HEK293T (cell line): ENCODE results near the gene SUGCT.

ENCODE experiments used
- ELF4 ChIP-seq: fragments of 450-650 bp; IDR thresholded peaks from 2 replicates; pipeline ENCODE4 v1.6.1; 2017; ENCODE audit warnings: antibody characterized with exemption
- FOXK2 ChIP-seq: fragments of 450-650 bp; IDR thresholded peaks from 2 replicates; pipeline ENCODE4 v1.6.1; 2016; ENCODE audit warnings: mild to moderate bottlenecking
- FOXM1 ChIP-seq: fragments of 450-650 bp; IDR thresholded peaks from 2 replicates; pipeline ENCODE4 v1.6.1; 2017; ENCODE audit warnings: mild to moderate bottlenecking, borderline replicate concordance
- HDGF ChIP-seq: fragments of 450-650 bp; IDR thresholded peaks from 2 replicates; pipeline ENCODE4 v1.6.1; 2017; ENCODE audit warnings: antibody characterized with exemption, borderline replicate concordance

DNA sequence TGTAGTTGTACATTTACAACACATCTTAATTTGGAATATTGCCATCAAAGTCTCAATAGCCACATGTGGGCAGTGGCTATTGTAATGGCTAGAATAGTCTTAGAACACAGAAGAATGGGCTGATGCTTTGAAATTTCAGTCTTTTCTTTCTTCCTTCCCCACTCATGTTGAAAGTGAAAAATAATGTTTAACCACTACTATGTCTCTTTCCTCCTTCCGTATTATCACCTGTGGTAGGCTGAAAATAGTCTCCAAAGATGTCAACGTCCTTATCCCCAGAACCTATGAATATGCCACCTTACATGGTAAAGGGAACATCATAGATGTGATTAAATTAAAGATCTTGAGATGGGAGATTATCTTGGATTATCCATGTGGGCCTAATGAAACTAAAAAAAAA, 154.0 kb downstream of the SUGCT start:
- TF ChIP-seq FOXK2 = no peak
- no peak for TF ChIP-seq ELF4
- no peak for TF ChIP-seq FOXM1
- TF ChIP-seq HDGF = no peak
